Neural cell (in vitro differentiated cells): ENCODE measurements around the gene RPS6KA6.

ENCODE experiments used
- TF ChIP-seq, protein P1 (sequence below): fragments of 450-650 bp; IDR thresholded peaks from 2 replicates; pipeline ENCODE4 v1.5.1; 2014; ENCODE audit warnings: antibody characterized with exemption, mild to moderate bottlenecking, moderate library complexity; ENCODE audit not compliant: poor library complexity, severe bottlenecking
- TF ChIP-seq, protein P2 (sequence below): IDR thresholded peaks from 2 replicates; pipeline ENCODE4 v1.6.1; 2012; ENCODE audit warnings: borderline replicate concordance

DNA sequence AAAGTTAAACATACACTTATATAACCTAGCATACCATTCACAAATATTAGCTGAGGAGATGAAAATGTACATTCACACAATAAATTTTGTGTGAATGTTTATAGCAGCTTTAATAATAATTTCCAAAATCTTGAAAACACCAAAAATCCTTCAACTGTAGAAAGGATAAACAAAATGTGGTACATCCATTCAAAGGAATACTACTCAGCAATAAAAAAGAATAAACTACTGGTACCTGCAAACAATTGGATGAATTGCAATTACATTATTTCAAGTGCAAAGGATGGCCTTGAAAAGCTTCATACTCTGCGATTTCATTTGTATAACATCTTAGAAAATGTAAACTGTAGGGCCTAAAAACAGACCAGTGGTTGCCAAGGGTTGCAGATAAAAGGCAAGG lies 11.7 kb upstream of the RPS6KA6 start:
- TF ChIP-seq, protein P1, sequence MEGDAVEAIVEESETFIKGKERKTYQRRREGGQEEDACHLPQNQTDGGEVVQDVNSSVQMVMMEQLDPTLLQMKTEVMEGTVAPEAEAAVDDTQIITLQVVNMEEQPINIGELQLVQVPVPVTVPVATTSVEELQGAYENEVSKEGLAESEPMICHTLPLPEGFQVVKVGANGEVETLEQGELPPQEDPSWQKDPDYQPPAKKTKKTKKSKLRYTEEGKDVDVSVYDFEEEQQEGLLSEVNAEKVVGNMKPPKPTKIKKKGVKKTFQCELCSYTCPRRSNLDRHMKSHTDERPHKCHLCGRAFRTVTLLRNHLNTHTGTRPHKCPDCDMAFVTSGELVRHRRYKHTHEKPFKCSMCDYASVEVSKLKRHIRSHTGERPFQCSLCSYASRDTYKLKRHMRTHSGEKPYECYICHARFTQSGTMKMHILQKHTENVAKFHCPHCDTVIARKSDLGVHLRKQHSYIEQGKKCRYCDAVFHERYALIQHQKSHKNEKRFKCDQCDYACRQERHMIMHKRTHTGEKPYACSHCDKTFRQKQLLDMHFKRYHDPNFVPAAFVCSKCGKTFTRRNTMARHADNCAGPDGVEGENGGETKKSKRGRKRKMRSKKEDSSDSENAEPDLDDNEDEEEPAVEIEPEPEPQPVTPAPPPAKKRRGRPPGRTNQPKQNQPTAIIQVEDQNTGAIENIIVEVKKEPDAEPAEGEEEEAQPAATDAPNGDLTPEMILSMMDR: no peak
- TF ChIP-seq, protein P2, sequence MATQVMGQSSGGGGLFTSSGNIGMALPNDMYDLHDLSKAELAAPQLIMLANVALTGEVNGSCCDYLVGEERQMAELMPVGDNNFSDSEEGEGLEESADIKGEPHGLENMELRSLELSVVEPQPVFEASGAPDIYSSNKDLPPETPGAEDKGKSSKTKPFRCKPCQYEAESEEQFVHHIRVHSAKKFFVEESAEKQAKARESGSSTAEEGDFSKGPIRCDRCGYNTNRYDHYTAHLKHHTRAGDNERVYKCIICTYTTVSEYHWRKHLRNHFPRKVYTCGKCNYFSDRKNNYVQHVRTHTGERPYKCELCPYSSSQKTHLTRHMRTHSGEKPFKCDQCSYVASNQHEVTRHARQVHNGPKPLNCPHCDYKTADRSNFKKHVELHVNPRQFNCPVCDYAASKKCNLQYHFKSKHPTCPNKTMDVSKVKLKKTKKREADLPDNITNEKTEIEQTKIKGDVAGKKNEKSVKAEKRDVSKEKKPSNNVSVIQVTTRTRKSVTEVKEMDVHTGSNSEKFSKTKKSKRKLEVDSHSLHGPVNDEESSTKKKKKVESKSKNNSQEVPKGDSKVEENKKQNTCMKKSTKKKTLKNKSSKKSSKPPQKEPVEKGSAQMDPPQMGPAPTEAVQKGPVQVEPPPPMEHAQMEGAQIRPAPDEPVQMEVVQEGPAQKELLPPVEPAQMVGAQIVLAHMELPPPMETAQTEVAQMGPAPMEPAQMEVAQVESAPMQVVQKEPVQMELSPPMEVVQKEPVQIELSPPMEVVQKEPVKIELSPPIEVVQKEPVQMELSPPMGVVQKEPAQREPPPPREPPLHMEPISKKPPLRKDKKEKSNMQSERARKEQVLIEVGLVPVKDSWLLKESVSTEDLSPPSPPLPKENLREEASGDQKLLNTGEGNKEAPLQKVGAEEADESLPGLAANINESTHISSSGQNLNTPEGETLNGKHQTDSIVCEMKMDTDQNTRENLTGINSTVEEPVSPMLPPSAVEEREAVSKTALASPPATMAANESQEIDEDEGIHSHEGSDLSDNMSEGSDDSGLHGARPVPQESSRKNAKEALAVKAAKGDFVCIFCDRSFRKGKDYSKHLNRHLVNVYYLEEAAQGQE: no peak
